HG02610 (cell line): ENCODE results near the gene DCAF11.
A peak's percentile ranks its signal among the peaks of the same experiment; 100 is the strongest.

Experiments
- ATAC-seq: cut with Tn5 transposase; IDR thresholded peaks from one replicate; pipeline ENCODE4 v1.9.1; 2021; ENCODE audit warnings: mild to moderate bottlenecking, moderate library complexity; ENCODE audit not compliant: unreplicated experiment

Gene DCAF11

GRCh38 chr14:24116128-24116814 is 1.7 kb downstream of the DCAF11 start:
- ATAC-seq, result no peak

GRCh38 chr14:24117179-24117578 is 2.6 kb downstream of the DCAF11 start:
- ATAC-seq, result no peak

GRCh38 chr14:24119691-24120090 is 5.1 kb downstream of the DCAF11 start:
- no peak for ATAC-seq

GRCh38 chr14:24121210-24121609 is 6.6 kb downstream of the DCAF11 start:
- ATAC-seq, result no peak

- ATAC-seq, result no peak
These were observed 7.8 kb downstream of the DCAF11 start for GRCh38 chr14:24122416-24122815.

- no peak for ATAC-seq
These were observed 8.3 kb downstream of the DCAF11 start for GRCh38 chr14:24122898-24123297.

GRCh38 chr14:24123424-24124417 is 9.1 kb downstream of the DCAF11 start:
- peak; percentile 81 for ATAC-seq

GRCh38 chr14:24126939-24127338 is 12.4 kb downstream of the DCAF11 start:
- ATAC-seq, result no peak

- no peak for ATAC-seq
These were observed 13.1 kb downstream of the DCAF11 start for GRCh38 chr14:24127673-24128072.

GRCh38 chr14:24129410-24129998 is 14.9 kb downstream of the DCAF11 start:
- ATAC-seq, result no peak

GRCh38 chr14:24130380-24130716 is 15.8 kb downstream of the DCAF11 start, which contains the start of gene FITM1:
Gene FITM1, plus strand, starts transcription at chr14:24130659. Its CDS starts 905 bp downstream, at chr14:24131564.
- no peak for ATAC-seq

GRCh38 chr14:24130717-24131548 is 16.4 kb downstream of the DCAF11 start:
- ATAC-seq, result no peak

GRCh38 chr14:24131549-24131966 is 17.0 kb downstream of the DCAF11 start:
- ATAC-seq, result no peak

GRCh38 chr14:24132061-24132685 is 17.6 kb downstream of the DCAF11 start:
- ATAC-seq, result no peak

GRCh38 chr14:24132976-24133375 is 18.4 kb downstream of the DCAF11 start:
- ATAC-seq, result no peak

GRCh38 chr14:24133735-24134134 is 19.2 kb downstream of the DCAF11 start:
- ATAC-seq, result no peak

- peak; percentile 1 for ATAC-seq
These were observed 20.9 kb downstream of the DCAF11 start for GRCh38 chr14:24135584-24135833.

GRCh38 chr14:24135834-24136683 is 21.5 kb downstream of the DCAF11 start, which contains the start of gene PSME1:
Gene PSME1, plus strand, starts transcription at chr14:24136194. Its CDS starts 69 bp downstream, at chr14:24136263.
- ATAC-seq, result peak; percentile 87
